HUES6 (cell line): ENCODE data around the gene ZMIZ2.
"Not testable (repeated sequence)": the region's sequence is repeated elsewhere in the genome, so short reads cannot be mapped to it uniquely, and the experiment has no call there.

Experiments used
- H3K27ac ChIP-seq: 2 replicates; pipeline ENCODE4 v1.7.0; 2013; ENCODE audit warnings: low read depth, mild to moderate bottlenecking, low read length, inconsistent platforms
- H3K27me3 ChIP-seq: 2 replicates; pipeline ENCODE4 v1.6.1; 2013; ENCODE audit warnings: low read length; ENCODE audit not compliant: control insufficient read depth, insufficient read depth
- H3K36me3 ChIP-seq: 2 replicates; pipeline ENCODE4 v1.6.1; 2013; ENCODE audit warnings: low read length; ENCODE audit not compliant: control insufficient read depth, insufficient read depth
- H3K4me1 ChIP-seq: 2 replicates; pipeline ENCODE4 v1.6.1; 2013; ENCODE audit warnings: low read length; ENCODE audit not compliant: control insufficient read depth, insufficient read depth
- H3K4me3 ChIP-seq: 2 replicates; pipeline ENCODE4 v1.5.1; 2013; ENCODE audit warnings: low read depth, low read length
- H3K9ac ChIP-seq: one replicate; pipeline ENCODE4 v1.6.1; 2013; ENCODE audit warnings: mild to moderate bottlenecking, low read length
- H3K9me3 ChIP-seq: 2 replicates; pipeline ENCODE4 v1.6.1; 2013; ENCODE audit warnings: low read depth, low read length; ENCODE audit not compliant: control insufficient read depth, insufficient read depth

ZMIZ2 gene

GRCh38 chr7:44783407-44783806 lies 34.8 kb downstream of the ZMIZ2 start:
- no peak overlapping the region for H3K9ac ChIP-seq
- no peaks in the 10 kb centered on the region for H3K27me3 ChIP-seq
- no peaks in the 10 kb centered on the region for H3K36me3 ChIP-seq
- H3K9me3 ChIP-seq: peaks cover 7% of the 10 kb centered on the region
- no peaks in the 10 kb centered on the region for H3K4me1 ChIP-seq
- H3K4me3 ChIP-seq: no peak overlapping the region
- no peak overlapping the region for H3K27ac ChIP-seq

GRCh38 chr7:44784364-44784763 lies 35.7 kb downstream of the ZMIZ2 start:
- Histone ChIP-seq H3K27me3 (no peaks in the 10 kb centered on the region), H3K4me3 (no peak overlapping the region), H3K36me3 (no peaks in the 10 kb centered on the region), H3K27ac (no peak overlapping the region), H3K9ac (no peak overlapping the region), H3K9me3 (peaks cover 7% of the 10 kb centered on the region), H3K4me1 (no peaks in the 10 kb centered on the region)

- H3K9me3 ChIP-seq, H3K4me3 ChIP-seq, H3K27me3 ChIP-seq, H3K36me3 ChIP-seq, H3K9ac ChIP-seq, H3K4me1 ChIP-seq, H3K27ac ChIP-seq: not testable (repeated sequence)
These were observed 36.6 kb downstream of the ZMIZ2 start for GRCh38 chr7:44785218-44785617.

- Histone ChIP-seq H3K4me3 (no peak overlapping the region), H3K27ac (no peak overlapping the region), H3K9ac (no peak overlapping the region), H3K9me3 (peaks cover 7% of the 10 kb centered on the region), H3K4me1 (no peaks in the 10 kb centered on the region), H3K27me3 (no peaks in the 10 kb centered on the region), H3K36me3 (no peaks in the 10 kb centered on the region)
These were observed 38.4 kb downstream of the ZMIZ2 start for GRCh38 chr7:44787041-44787440.

GRCh38 chr7:44787762-44788161 lies 39.1 kb downstream of the ZMIZ2 start:
- H3K9me3 ChIP-seq: peaks cover 7% of the 10 kb centered on the region
- no peak overlapping the region for H3K9ac ChIP-seq
- H3K4me3 ChIP-seq: no peak overlapping the region
- no peaks in the 10 kb centered on the region for H3K4me1 ChIP-seq
- H3K27ac ChIP-seq: no peak overlapping the region
- H3K36me3 ChIP-seq: no peaks in the 10 kb centered on the region
- no peaks in the 10 kb centered on the region for H3K27me3 ChIP-seq

- no peaks in the 10 kb centered on the region for H3K9me3 ChIP-seq
- H3K9ac ChIP-seq: no peak overlapping the region
- H3K27ac ChIP-seq: no peak overlapping the region
- H3K27me3 ChIP-seq: no peaks in the 10 kb centered on the region
- no peaks in the 10 kb centered on the region for H3K36me3 ChIP-seq
- H3K4me3 ChIP-seq: no peak overlapping the region
- no peaks in the 10 kb centered on the region for H3K4me1 ChIP-seq
These were observed 41.3 kb downstream of the ZMIZ2 start for GRCh38 chr7:44789990-44790389.

GRCh38 chr7:44791278-44792219 lies 42.9 kb downstream of the ZMIZ2 start:
- Histone ChIP-seq H3K36me3 (no peaks in the 10 kb centered on the region), H3K9ac (no peak overlapping the region), H3K4me3 (no peak overlapping the region), H3K27ac (no peak overlapping the region), H3K4me1 (no peaks in the 10 kb centered on the region), H3K27me3 (no peaks in the 10 kb centered on the region), H3K9me3 (no peaks in the 10 kb centered on the region)

GRCh38 chr7:44793919-44794318 lies 45.3 kb downstream of the ZMIZ2 start:
- Histone ChIP-seq H3K36me3 (peaks cover 17% of the 10 kb centered on the region), H3K27ac (no peak overlapping the region), H3K9me3 (no peaks in the 10 kb centered on the region), H3K4me3 (no peak overlapping the region), H3K27me3 (no peaks in the 10 kb centered on the region), H3K4me1 (0 out of 2 replicates have a peak, but pooled peaks cover 2% of the 10 kb centered on the region), H3K9ac (no peak overlapping the region)

GRCh38 chr7:44794331-44794730 lies 45.7 kb downstream of the ZMIZ2 start:
- Histone ChIP-seq H3K4me1 (0 out of 2 replicates have a peak, but pooled peaks cover 2% of the 10 kb centered on the region), H3K4me3 (no peak overlapping the region), H3K9ac (no peak overlapping the region), H3K9me3 (no peaks in the 10 kb centered on the region), H3K27me3 (no peaks in the 10 kb centered on the region), H3K27ac (no peak overlapping the region), H3K36me3 (peaks cover 21% of the 10 kb centered on the region)

- peak overlapping the region; percentile 85 for H3K4me3 ChIP-seq
- H3K36me3 ChIP-seq: peaks cover 37% of the 10 kb centered on the region
- peak overlapping the region; percentile 98 for H3K27ac ChIP-seq
- 0 out of 2 replicates have a peak, but pooled peaks cover 2% of the 10 kb centered on the region for H3K4me1 ChIP-seq
- H3K27me3 ChIP-seq: no peaks in the 10 kb centered on the region
- peak overlapping the region; percentile 84 for H3K9ac ChIP-seq
- no peaks in the 10 kb centered on the region for H3K9me3 ChIP-seq
These were observed 47.4 kb downstream of the ZMIZ2 start for GRCh38 chr7:44796034-44796503.

- H3K27ac ChIP-seq: peak within 1 kb of the TSS; percentile 98
- H3K4me3 ChIP-seq: peak within 1 kb of the TSS; percentile 85
- H3K36me3 ChIP-seq: peaks cover 43% of the 10 kb centered on the region
- H3K9ac ChIP-seq: peak within 1 kb of the TSS; percentile 100
- no peaks in the 10 kb centered on the region for H3K9me3 ChIP-seq
- H3K27me3 ChIP-seq: no peaks in the 10 kb centered on the region
- 0 out of 2 replicates have a peak, but pooled peaks cover 2% of the 10 kb centered on the region for H3K4me1 ChIP-seq
These were observed 48.1 kb downstream of the ZMIZ2 start, which contains the start of gene PPIA for GRCh38 chr7:44796504-44797328. Gene PPIA (plus strand): TSS chr7:44796681. CDS start chr7:44796725, 44 bp downstream.
